Ishikawa (cell line): Measurements from ENCODE around the gene TNNC1.

Experiments
- EGR1 ChIP-seq: IDR thresholded peaks from 2 replicates; pipeline ENCODE4 v1.6.1; 2012
- EP300 ChIP-seq: IDR thresholded peaks from 2 replicates; pipeline ENCODE4 v1.6.1; 2012; ENCODE audit warnings: borderline replicate concordance
- REST ChIP-seq: IDR thresholded peaks from 2 replicates; pipeline ENCODE4 v1.6.1; 2012; ENCODE audit warnings: low read depth, mild to moderate bottlenecking
- TEAD4 ChIP-seq: IDR thresholded peaks from 2 replicates; pipeline ENCODE4 v1.6.1; 2012
- USF1 ChIP-seq: IDR thresholded peaks from 2 replicates; pipeline ENCODE4 v1.6.1; 2012
- TF ChIP-seq, protein P1 (sequence below): IDR thresholded peaks from 2 replicates; pipeline ENCODE4 v1.6.1; 2012

DNA sequence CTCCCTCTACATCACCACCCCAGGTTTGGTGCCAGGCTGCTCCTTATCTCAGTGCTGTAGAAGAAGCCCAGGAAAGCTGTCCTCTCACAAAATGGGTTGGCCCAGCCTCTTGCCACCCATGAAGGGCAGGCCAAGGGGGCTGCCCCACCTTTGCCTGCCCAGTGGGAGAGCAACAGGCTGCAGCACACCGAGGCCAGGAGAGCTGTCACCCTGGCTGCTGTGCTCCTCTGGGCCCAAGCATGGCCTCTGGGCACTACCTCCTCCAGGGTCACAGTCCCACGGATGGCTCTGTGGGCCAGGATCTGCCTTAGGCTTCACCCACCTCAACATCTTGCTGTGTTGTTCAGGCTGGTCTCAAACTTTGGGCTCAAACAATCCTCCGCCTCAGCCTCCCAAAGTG, 34.9 kb upstream of the TNNC1 start:
- TF ChIP-seq REST: no peak
- no peak for TF ChIP-seq USF1
- TF ChIP-seq EGR1: no peak
- TF ChIP-seq, protein P1, sequence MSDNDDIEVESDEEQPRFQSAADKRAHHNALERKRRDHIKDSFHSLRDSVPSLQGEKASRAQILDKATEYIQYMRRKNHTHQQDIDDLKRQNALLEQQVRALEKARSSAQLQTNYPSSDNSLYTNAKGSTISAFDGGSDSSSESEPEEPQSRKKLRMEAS: no peak
- TF ChIP-seq TEAD4: no peak
- no peak for TF ChIP-seq EP300
